K562 (cell line): Measurements from ENCODE around the gene PRKCG. TPM values are rescaled to one million over a fixed set of nuclear protein-coding genes. Genes with fewer than 3 reads are reported as not detected.

ENCODE experiments used
- CBX3 ChIP-seq, 2 experiments: IDR thresholded peaks; 1 replicate in 1 of 2; 2 replicates in 1 of 2; pipeline ENCODE4 v1.6.1; 2012; ENCODE audit warnings: inconsistent platforms in 2 of 2, low read length in 2 of 2, borderline replicate concordance in 1 of 2, control low read depth in 1 of 2
- CREM ChIP-seq: IDR thresholded peaks from 2 replicates; pipeline ENCODE4 v1.6.1; 2014; ENCODE audit warnings: antibody characterized with exemption, low read depth
- GTF2E2 ChIP-seq: fragments of 200-800 bp; sonication (Bioruptor generic); IDR thresholded peaks from 2 replicates; pipeline ENCODE4 v1.6.1; 2016; ENCODE audit warnings: missing genetic modification characterization, missing compliant biosample characterization
- POLR2AphosphoS5 ChIP-seq: IDR thresholded peaks from 2 replicates; pipeline ENCODE4 v1.6.1; 2011; ENCODE audit warnings: mild to moderate bottlenecking, low read depth, low read length, moderate library complexity; ENCODE audit not compliant: control insufficient read depth, insufficient read depth
- SRF ChIP-seq, 2 experiments: fragments of 250-450, 450-650 bp in 1 of 2; sonication (Bioruptor Pico) in 1 of 2; sonication (generic) in 1 of 2; formaldehyde crosslinking; IDR thresholded peaks; 2 replicates each; pipeline versions ENCODE4 v1.5.0 to v1.5.1; 2020 to 2022; ENCODE audit warnings: mild to moderate bottlenecking in 1 of 2, missing genetic modification reagents in 1 of 2
- SRSF1 ChIP-seq: fragments of 200-400 bp; formaldehyde crosslinking; IDR thresholded peaks from 2 replicates; pipeline ENCODE4 v1.6.1; 2017; ENCODE audit warnings: mild to moderate bottlenecking, low read depth, low read length, moderate library complexity
- ZC3H8 ChIP-seq: fragments of 450-650 bp; IDR thresholded peaks from 2 replicates; pipeline ENCODE4 v1.6.1; 2017
- ZNF324 ChIP-seq: fragments of 250-450 bp; sonication (Bioruptor Pico); IDR thresholded peaks from 2 replicates; pipeline ENCODE4 v1.4.0; 2020; ENCODE audit warnings: mild to moderate bottlenecking
- ZNF407 ChIP-seq: fragments of 450-650 bp; IDR thresholded peaks from 2 replicates; pipeline ENCODE4 v1.6.1; 2016; ENCODE audit warnings: low read depth
- ZNF586 ChIP-seq: fragments of 450-650 bp; formaldehyde crosslinking; conservative IDR thresholded peaks from 2 replicates; pipeline ENCODE4 v1.4.0; 2020; ENCODE audit warnings: mild to moderate bottlenecking, moderate library complexity
- ZNF75A ChIP-seq: fragments of 450-650 bp; formaldehyde crosslinking; IDR thresholded peaks from 2 replicates; pipeline ENCODE4 v1.4.0; 2020; ENCODE audit warnings: mild to moderate bottlenecking
- polyA plus RNA-seq, 8 experiments: library from polyadenylated mRNA; depleted of rRNA in 4 of 8; stranded (reverse) in 5 of 8; unstranded in 3 of 8; fragments of >200 nt; fragmentation: Nextera tagmentation in 2 of 8; fragmentation: Illumina TruSeq in 1 of 8; extraction: Ambion mirVana in 2 of 8; extraction: Trizol in 1 of 8; gene quantifications; 2 replicates each; pipeline versions ENCODE4 v1.2.1 to v1.2.3, GENCODE V29; 2011 to 2014; ENCODE audit warnings: inconsistent platforms in 1 of 8, missing spikeins in 1 of 8
- total RNA-seq, 7 experiments: library from RNA; depleted of rRNA in 6 of 7; stranded (reverse); fragments of >200 nt in 6 of 7; fragmentation: Illumina TruSeq in 2 of 7; extraction: Trizol in 2 of 7; gene quantifications; 2 replicates each; pipeline versions ENCODE4 v1.2.1 to v1.2.3, GENCODE V29; 2011 to 2021; ENCODE audit warnings: low replicate concordance in 1 of 7
- TF ChIP-seq, protein P1 (sequence below): sonication (generic); formaldehyde crosslinking; IDR thresholded peaks from 2 replicates; pipeline ENCODE4 v1.5.0; 2020; ENCODE audit warnings: missing genetic modification reagents

Gene PRKCG
- total and polyA plus RNA-seq, 9 of the 15 experiments (the other 6 are each of a cell fraction or from before 2014, with no cell fraction given) = not detected

DNA sequence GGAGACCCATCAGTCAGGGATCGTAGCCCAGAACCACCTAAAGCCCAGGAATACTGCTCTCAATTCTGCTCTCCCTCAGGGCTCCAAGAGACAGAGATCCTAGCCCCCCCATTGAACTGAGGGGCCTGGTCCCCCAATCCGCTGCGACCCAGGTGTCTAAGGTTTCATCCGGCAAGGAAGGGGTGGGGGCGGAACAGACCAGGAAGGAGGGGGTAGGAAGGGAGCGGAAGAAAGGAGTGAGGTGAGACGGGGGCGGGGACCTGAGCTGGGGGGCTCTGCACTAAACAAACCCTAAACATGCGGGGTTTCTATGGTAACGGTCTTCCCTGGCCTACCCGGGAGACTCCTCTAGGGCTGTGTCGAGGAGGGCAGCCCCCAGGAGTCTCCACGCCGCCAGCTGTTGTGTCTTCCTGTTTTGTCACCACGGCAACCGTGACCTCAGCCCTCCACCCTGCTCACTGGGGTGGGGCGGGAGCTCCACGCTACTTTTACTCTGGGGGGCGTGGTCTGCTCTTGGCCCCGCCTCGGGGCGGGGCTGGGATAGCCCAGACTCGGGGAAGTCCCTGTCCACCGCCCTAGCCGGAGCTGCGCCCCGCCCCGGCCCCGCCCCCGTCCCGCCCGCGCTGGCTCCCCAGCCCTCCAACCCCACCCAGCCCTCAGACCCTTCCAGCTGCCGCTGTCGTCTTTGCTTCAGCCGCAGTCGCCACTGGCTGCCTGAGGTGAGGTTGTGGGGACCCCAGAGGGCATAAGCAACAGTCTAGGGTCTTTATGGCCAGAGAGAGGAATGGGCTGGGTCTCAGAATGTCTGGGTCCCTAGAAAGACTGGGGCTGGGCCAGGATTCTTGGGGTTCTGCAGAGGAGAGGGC lies 14.5 kb upstream of the PRKCG start, which contains the start of gene MYADM (continued):
- TF ChIP-seq ZNF407 (no peak), POLR2AphosphoS5 (peak; percentile 72; the same call in 1 of the 2 replicates), ZNF586 (CRISPR knock-in tag) (no peak), ZNF75A (CRISPR knock-in tag) (no peak), SRF (CRISPR knock-in tag; IDR thresholded peaks at IDR 0.05) (peak in 1 of 2 experiments; percentile 75; a peak in 1 of 4 replicates), CREM (peak; percentile 73), GTF2E2 (tag) (no peak), CBX3 (IDR thresholded peaks at IDR 0.05; ENCODE audit: borderline replicate concordance in 1 of 2, low read length in 2 of 2) (peak in 1 of 2 experiments; percentile 14; a peak in 1 of 3 replicates), SRSF1 (no peak), ZC3H8 (no peak), ZNF324 (CRISPR knock-in tag) (no peak)
- TF ChIP-seq, protein P1, sequence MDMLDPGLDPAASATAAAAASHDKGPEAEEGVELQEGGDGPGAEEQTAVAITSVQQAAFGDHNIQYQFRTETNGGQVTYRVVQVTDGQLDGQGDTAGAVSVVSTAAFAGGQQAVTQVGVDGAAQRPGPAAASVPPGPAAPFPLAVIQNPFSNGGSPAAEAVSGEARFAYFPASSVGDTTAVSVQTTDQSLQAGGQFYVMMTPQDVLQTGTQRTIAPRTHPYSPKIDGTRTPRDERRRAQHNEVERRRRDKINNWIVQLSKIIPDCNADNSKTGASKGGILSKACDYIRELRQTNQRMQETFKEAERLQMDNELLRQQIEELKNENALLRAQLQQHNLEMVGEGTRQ = no peak
